HepG2 (cell line): ENCODE measurements around the gene ANKRD11. TPM values are rescaled to one million over a fixed set of nuclear protein-coding genes. Genes with fewer than 3 reads are reported as not detected.

Source experiments
- ATAC-seq: fragments of 200-7000 bp; cut with Tn5 transposase; 3 replicates; pipeline ENCODE4 v1.9.1; 2020; ENCODE audit warnings: mild to moderate bottlenecking, moderate library complexity
- BruUV-seq: library from RNA; stranded (reverse); fragments of 400-500 nt; replicated peaks from 2 replicates; lab custom pipeline; 2021; lab: Mats Ljungman, UMichigan
- CTCF ChIA-PET: fragments of 300-600 bp; formaldehyde crosslinking; extraction: SDS; loops from one replicate; lab custom pipeline; 2021; ENCODE audit warnings: low total read pairs, inconsistent platforms, low intra/inter-chr PET ratio; lab: Yijun Ruan, JAX
- POLR2A ChIA-PET: fragments of 350-600 bp; sonication (Branson Sonifier 250); formaldehyde crosslinking; loops from one replicate; lab custom pipeline; 2020; ENCODE audit warnings: antibody characterized with exemption, inconsistent platforms; lab: Yijun Ruan, JAX
- DNase-seq: peaks from one replicate; pipeline ENCODE4 v3.0.0-alpha.2; 2015; ENCODE audit warnings: low spot score
- FAIRE-seq: peaks from 3 replicates; lab custom pipeline; 2011; peaks lifted over from hg19 to GRCh38; lab: Jason Lieb, UNC
- H2AFZ ChIP-seq: one replicate; pipeline ENCODE4 v1.6.1; 2011; ENCODE audit warnings: low read length, inconsistent platforms
- H3K27ac ChIP-seq: fragments of 300-600 bp; 3 replicates; pipeline ENCODE4 v1.8.0; 2011; ENCODE audit warnings: mixed run types, mild to moderate bottlenecking, mixed read lengths, low read length, inconsistent platforms; ENCODE audit not compliant: insufficient read depth; ENCODE audit errors: extremely low read length
- H3K27me3 ChIP-seq, 2 experiments: fragments of 200-600 bp in 1 of 2; 2 replicates in 1 of 2; 3 replicates in 1 of 2; pipeline versions ENCODE4 v1.6.0 to v1.8.0; 2011; ENCODE audit warnings: low read length in 2 of 2, mild to moderate bottlenecking in 2 of 2, moderate library complexity in 2 of 2, inconsistent platforms in 1 of 2; ENCODE audit not compliant: insufficient read depth in 2 of 2, control insufficient read depth in 1 of 2
- H3K36me3 ChIP-seq, 2 experiments: fragments of 200-600 bp in 1 of 2; replicated peaks in 1 of 2; 2 replicates in 1 of 2; 3 replicates in 1 of 2; pipeline versions ENCODE4 v1.5.1 to v1.8.0; 2011; ENCODE audit warnings: low read length in 2 of 2, inconsistent platforms in 1 of 2; ENCODE audit not compliant: insufficient read depth in 2 of 2, control insufficient read depth in 1 of 2
- H3K4me1 ChIP-seq: 2 replicates; pipeline ENCODE4 v1.5.1; 2012; ENCODE audit warnings: low read length, inconsistent platforms; ENCODE audit not compliant: insufficient read depth
- H3K4me2 ChIP-seq: 2 replicates; pipeline ENCODE4 v1.6.0; 2011; ENCODE audit warnings: low read depth, low read length, inconsistent platforms
- H3K4me3 ChIP-seq, 3 experiments: fragments of 200-600 bp in 1 of 3; sonication (generic), shearing (Covaris generic) in 1 of 3; replicated peaks in 1 of 3; 2 replicates each; pipeline ENCODE4 v1.5.1; 2011 to 2016; ENCODE audit warnings: low read length in 3 of 3, inconsistent platforms in 2 of 3, low read depth in 2 of 3, mild to moderate bottlenecking in 2 of 3, control low read depth in 1 of 3, mixed read lengths in 1 of 3; ENCODE audit not compliant: insufficient read depth in 1 of 3
- H3K79me2 ChIP-seq: one replicate; pipeline ENCODE4 v1.6.1; 2011; ENCODE audit warnings: low read length, inconsistent platforms; ENCODE audit not compliant: insufficient read depth
- H3K9ac ChIP-seq: 2 replicates; pipeline ENCODE4 v1.6.0; 2011; ENCODE audit warnings: mild to moderate bottlenecking, low read depth, low read length, inconsistent platforms; ENCODE audit not compliant: insufficient read depth
- H3K9me3 ChIP-seq: 2 replicates; pipeline ENCODE4 v1.5.1; 2012; ENCODE audit warnings: mild to moderate bottlenecking, low read length
- H4K20me1 ChIP-seq: 2 replicates; pipeline ENCODE4 v1.6.0; 2011; ENCODE audit warnings: inconsistent platforms, mild to moderate bottlenecking, low read length, moderate library complexity; ENCODE audit not compliant: insufficient read depth
- AGO2 ChIP-seq: fragments of 200-400 bp; formaldehyde crosslinking; optimal IDR thresholded peaks from 2 replicates; pipeline ENCODE3; 2017; ENCODE audit warnings: mild to moderate bottlenecking, low read depth, low read length, moderate library complexity
- DR1 ChIP-seq: sonication (generic); formaldehyde crosslinking; IDR thresholded peaks from 2 replicates; pipeline ENCODE4 v1.8.0; 2021; ENCODE audit warnings: mild to moderate bottlenecking, missing genetic modification reagents, inconsistent platforms
- EED ChIP-seq: sonication (generic); formaldehyde crosslinking; IDR thresholded peaks from 2 replicates; pipeline ENCODE4 v1.5.0; 2020; ENCODE audit warnings: mild to moderate bottlenecking, missing genetic modification reagents
- FOXC1 ChIP-seq: sonication (generic); formaldehyde crosslinking; IDR thresholded peaks from 2 replicates; pipeline ENCODE4 v1.8.0; 2022; ENCODE audit warnings: mild to moderate bottlenecking, missing genetic modification reagents, borderline replicate concordance
- LCORL ChIP-seq, 2 experiments: fragments of 450-650 bp in 1 of 2; sonication (generic) in 1 of 2; formaldehyde crosslinking in 1 of 2; IDR thresholded peaks; 2 replicates each; pipeline versions ENCODE4 v1.5.0 to v1.6.1; 2017 to 2020; ENCODE audit warnings: antibody characterized with exemption in 1 of 2, missing genetic modification reagents in 1 of 2
- RXRA ChIP-seq: sonication (generic); formaldehyde crosslinking; IDR thresholded peaks from 2 replicates; pipeline ENCODE4 v1.5.1; 2020; ENCODE audit warnings: missing genetic modification reagents
- STAG1 ChIP-seq: sonication (generic); formaldehyde crosslinking; IDR thresholded peaks from 2 replicates; pipeline ENCODE4 v1.4.0; 2020; ENCODE audit warnings: missing genetic modification reagents
- ZHX1 ChIP-seq: sonication (generic); formaldehyde crosslinking; IDR thresholded peaks from 2 replicates; pipeline ENCODE4 v1.8.1; 2022; ENCODE audit warnings: low read depth, mild to moderate bottlenecking, missing genetic modification reagents
- ZNF142 ChIP-seq: sonication (generic); formaldehyde crosslinking; IDR thresholded peaks from 2 replicates; pipeline ENCODE4 v1.4.0; 2020; ENCODE audit warnings: missing genetic modification reagents
- ZNF513 ChIP-seq: sonication (generic); formaldehyde crosslinking; conservative IDR thresholded peaks from 2 replicates; pipeline ENCODE4 v1.5.0; 2020; ENCODE audit warnings: missing genetic modification reagents
- ZNF674 ChIP-seq: sonication (generic); formaldehyde crosslinking; IDR thresholded peaks from 2 replicates; pipeline ENCODE4 v1.5.0; 2020; ENCODE audit warnings: low read depth, mild to moderate bottlenecking, missing genetic modification reagents
- ZNF788 ChIP-seq: sonication (generic); formaldehyde crosslinking; IDR thresholded peaks from 2 replicates; pipeline ENCODE4 v1.5.0; 2020; ENCODE audit warnings: mild to moderate bottlenecking, missing genetic modification reagents, borderline replicate concordance
- WGBS: methylation state at CpG from one replicate; pipeline ENCODE4 v1.1.6; 2017; ENCODE audit warnings: low lambda C conversion rate; 5-methylcytosine and 5-hydroxymethylcytosine counted together
- in situ Hi-C: cut with HindIII; loops from 2 replicates; pipeline ENCODE4 v1.10.0; 2017; ENCODE audit warnings: low pct_unique_long_range_greater_than_20kb; ENCODE audit not compliant: extremely low pct_ligation_motif_present
- intact Hi-C: fragments of 100-400 bp; cut with micrococcal nuclease; formaldehyde crosslinking; loops from one replicate; pipeline ENCODE4 v1.10.0; 2022; ENCODE audit not compliant: unreplicated experiment
- polyA plus RNA-seq, 8 experiments: library from polyadenylated mRNA; depleted of rRNA in 3 of 8; stranded (reverse) in 7 of 8; unstranded in 1 of 8; fragments of >200 nt; fragmentation: Illumina TruSeq in 4 of 8; extraction: Trizol in 4 of 8; gene quantifications; 2 replicates each; pipeline versions ENCODE4 v1.2.1 to v1.2.3, GENCODE V29; 2011 to 2016; ENCODE audit warnings: low read depth in 4 of 8, missing spikeins in 1 of 8, mixed read lengths in 1 of 8; ENCODE audit not compliant: insufficient read depth in 1 of 8
- total RNA-seq, 5 experiments: library from RNA; depleted of rRNA; stranded (reverse); fragments of >200 nt; fragmentation: Illumina TruSeq; extraction: Trizol; gene quantifications; 2 replicates each; pipeline ENCODE4 v1.2.3, GENCODE V29; 2016; ENCODE audit warnings: low read depth in 1 of 5

ANKRD11 gene
- total and polyA plus RNA-seq, 2 of the 13 experiments (the other 11 are each of a cell fraction or from before 2014, with no cell fraction given) = 21.4 to 38.4 TPM

- BruUV-seq = no TSS peak
- peak; percentile 27; the same call in 1 of the 2 replicates for TF ChIP-seq ZHX1 (CRISPR knock-in tag)
- TF ChIP-seq RXRA (CRISPR knock-in tag) = no peak
- TF ChIP-seq AGO2 = peak; percentile 68
- TF ChIP-seq STAG1 (CRISPR knock-in tag) = peak; percentile 44
- 0 out of 2 replicates have a peak, but pooled peaks have one; percentile 28 for TF ChIP-seq EED (CRISPR knock-in tag)
- peak; percentile 41; the same call in 1 of the 2 replicates for TF ChIP-seq FOXC1 (CRISPR knock-in tag)
- no peak for TF ChIP-seq DR1
- TF ChIP-seq ZNF674 (CRISPR knock-in tag) = 0 out of 2 replicates have a peak, but pooled peaks have one; percentile 75
- TF ChIP-seq ZNF788 (CRISPR knock-in tag) = 0 out of 2 replicates have a peak, but pooled peaks have one; percentile 54
- no peak for TF ChIP-seq ZNF142 (CRISPR knock-in tag)
- TF ChIP-seq LCORL (IDR thresholded peaks at IDR 0.05) = no peak
- TF ChIP-seq LCORL (CRISPR knock-in tag; IDR thresholded peaks at IDR 0.05) = no peak
- 0 out of 2 replicates have a peak, but pooled peaks have one; percentile 59 for TF ChIP-seq ZNF513 (CRISPR knock-in tag)
Measured at GRCh38 chr16:89308391-89309333, 181.7 kb downstream of the ANKRD11 start.

More at GRCh38 chr16:89308391-89309333, 181.7 kb downstream of the ANKRD11 start:
- Histone ChIP-seq H3K27ac (no peak overlapping the region), H2AFZ (no peak overlapping the region), H3K4me1 (no peaks in the 10 kb centered on the region), H3K36me3 (peaks cover 35 to 82% of the 10 kb centered on the region in 2 experiments), H3K9ac (no peak overlapping the region), H3K9me3 (no peaks in the 10 kb centered on the region), H3K4me3 (no peak overlapping the region), H3K27me3 (no peaks in the 10 kb centered on the region), H3K4me2 (no peak overlapping the region), H3K79me2 (peaks cover 80% of the 10 kb centered on the region), H4K20me1 (peaks cover 67% of the 10 kb centered on the region)
- intact Hi-C loops (no loop called here), in situ Hi-C loops (no loop called here)
- peak; percentile 83 for FAIRE-seq
- WGBS = 91% methylated on average over 30 of the region's 30 CpGs
- ATAC-seq = peak; percentile 53
- POLR2A ChIA-PET = no interaction called here
- no peak for DNase-seq
- CTCF ChIA-PET = no interaction called here
